ENCODE results near the gene CPNE4.

Gene CPNE4

DNA sequence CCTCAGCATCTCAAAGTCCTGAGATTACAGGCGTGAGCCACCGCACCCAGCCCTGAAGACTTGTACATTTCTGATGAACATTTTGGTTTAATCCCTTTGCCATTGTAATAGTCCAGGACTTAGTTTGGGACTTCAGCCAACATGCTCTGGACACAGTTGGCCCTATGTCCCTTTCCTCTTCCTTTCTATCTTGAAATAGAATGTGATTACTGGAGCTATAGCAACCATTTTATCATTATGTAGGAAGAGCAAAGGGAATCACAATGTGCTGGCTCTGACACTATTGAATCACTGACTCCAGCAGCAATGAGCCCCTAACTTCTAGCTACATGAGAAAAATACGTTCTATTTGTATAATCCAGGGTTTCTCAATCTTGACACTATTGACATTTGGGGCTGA is 497.3 kb downstream of the CPNE4 start:
- TF ChIP-seq, protein P1, sequence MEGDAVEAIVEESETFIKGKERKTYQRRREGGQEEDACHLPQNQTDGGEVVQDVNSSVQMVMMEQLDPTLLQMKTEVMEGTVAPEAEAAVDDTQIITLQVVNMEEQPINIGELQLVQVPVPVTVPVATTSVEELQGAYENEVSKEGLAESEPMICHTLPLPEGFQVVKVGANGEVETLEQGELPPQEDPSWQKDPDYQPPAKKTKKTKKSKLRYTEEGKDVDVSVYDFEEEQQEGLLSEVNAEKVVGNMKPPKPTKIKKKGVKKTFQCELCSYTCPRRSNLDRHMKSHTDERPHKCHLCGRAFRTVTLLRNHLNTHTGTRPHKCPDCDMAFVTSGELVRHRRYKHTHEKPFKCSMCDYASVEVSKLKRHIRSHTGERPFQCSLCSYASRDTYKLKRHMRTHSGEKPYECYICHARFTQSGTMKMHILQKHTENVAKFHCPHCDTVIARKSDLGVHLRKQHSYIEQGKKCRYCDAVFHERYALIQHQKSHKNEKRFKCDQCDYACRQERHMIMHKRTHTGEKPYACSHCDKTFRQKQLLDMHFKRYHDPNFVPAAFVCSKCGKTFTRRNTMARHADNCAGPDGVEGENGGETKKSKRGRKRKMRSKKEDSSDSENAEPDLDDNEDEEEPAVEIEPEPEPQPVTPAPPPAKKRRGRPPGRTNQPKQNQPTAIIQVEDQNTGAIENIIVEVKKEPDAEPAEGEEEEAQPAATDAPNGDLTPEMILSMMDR (IDR thresholded peaks at IDR 0.05; ENCODE audit: borderline replicate concordance, insufficient read depth, low read depth, low read length): no peak
- H3K4me3 ChIP-seq (ENCODE audit: low read depth, low read length): no peak overlapping the region

- H3K4me3 ChIP-seq (ENCODE audit: low read depth, low read length): no peak overlapping the region
- TF ChIP-seq, protein P1 (IDR thresholded peaks at IDR 0.05; ENCODE audit: borderline replicate concordance, insufficient read depth, low read depth, low read length): no peak
Observed at GRCh38 chr3:131535596-131535995, 499.2 kb downstream of the CPNE4 start.

DNA sequence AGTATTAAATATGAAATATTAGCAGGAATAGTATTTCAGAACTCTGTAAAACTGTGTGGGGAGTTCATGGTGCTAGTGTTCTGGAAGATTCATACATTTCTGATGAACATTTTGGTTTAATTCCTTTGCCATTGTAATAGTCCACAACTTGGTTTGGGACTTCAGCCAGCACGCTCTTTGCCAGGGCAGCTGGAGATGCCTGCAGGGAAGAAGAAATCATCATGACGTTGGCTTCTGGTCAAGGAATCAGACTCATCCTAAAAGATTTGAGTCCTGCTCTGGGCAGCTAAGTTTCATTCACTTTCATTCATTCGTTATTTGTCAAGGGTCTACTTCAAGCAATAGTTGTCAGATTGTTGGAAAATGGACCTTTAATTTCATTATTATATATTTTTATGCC is 499.7 kb downstream of the CPNE4 start:
- TF ChIP-seq, protein P1 (IDR thresholded peaks at IDR 0.05; ENCODE audit: borderline replicate concordance, insufficient read depth, low read depth, low read length): no peak
- H3K4me3 ChIP-seq (ENCODE audit: low read depth, low read length): no peak overlapping the region

DNA sequence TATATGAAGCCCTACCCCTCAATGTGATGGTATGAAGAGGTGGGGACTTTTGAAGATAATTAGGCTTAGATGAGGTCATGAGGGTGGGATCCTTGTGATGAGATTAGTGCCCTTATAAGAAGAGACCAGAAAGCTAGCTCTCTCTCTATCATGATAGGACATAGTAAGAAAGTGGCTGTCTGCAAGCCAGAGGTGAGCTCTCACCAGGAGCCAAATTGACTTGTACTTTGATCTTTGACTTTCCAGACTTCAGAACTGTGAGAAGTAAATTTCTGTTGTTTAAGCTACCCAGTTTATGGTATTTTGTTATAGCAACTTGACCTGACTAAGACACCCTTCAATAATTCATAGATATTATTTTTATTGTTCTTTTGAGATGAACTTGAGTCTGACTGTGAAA is 502.2 kb downstream of the CPNE4 start:
- no peak overlapping the region for H3K4me3 ChIP-seq (ENCODE audit: low read depth, low read length)
- TF ChIP-seq, protein P1 (IDR thresholded peaks at IDR 0.05; ENCODE audit: borderline replicate concordance, insufficient read depth, low read depth, low read length): no peak

GRCh38 chr3:131530843-131531242 is 504.0 kb downstream of the CPNE4 start:
- H3K4me3 ChIP-seq (ENCODE audit: low read depth, low read length): no peak overlapping the region
- TF ChIP-seq, protein P1 (IDR thresholded peaks at IDR 0.05; ENCODE audit: borderline replicate concordance, insufficient read depth, low read depth, low read length): no peak

- TF ChIP-seq, protein P1 (IDR thresholded peaks at IDR 0.05; ENCODE audit: borderline replicate concordance, insufficient read depth, low read depth, low read length): no peak
- no peak overlapping the region for H3K4me3 ChIP-seq (ENCODE audit: low read depth, low read length)
Observed at GRCh38 chr3:131530388-131530787, 504.4 kb downstream of the CPNE4 start.

DNA sequence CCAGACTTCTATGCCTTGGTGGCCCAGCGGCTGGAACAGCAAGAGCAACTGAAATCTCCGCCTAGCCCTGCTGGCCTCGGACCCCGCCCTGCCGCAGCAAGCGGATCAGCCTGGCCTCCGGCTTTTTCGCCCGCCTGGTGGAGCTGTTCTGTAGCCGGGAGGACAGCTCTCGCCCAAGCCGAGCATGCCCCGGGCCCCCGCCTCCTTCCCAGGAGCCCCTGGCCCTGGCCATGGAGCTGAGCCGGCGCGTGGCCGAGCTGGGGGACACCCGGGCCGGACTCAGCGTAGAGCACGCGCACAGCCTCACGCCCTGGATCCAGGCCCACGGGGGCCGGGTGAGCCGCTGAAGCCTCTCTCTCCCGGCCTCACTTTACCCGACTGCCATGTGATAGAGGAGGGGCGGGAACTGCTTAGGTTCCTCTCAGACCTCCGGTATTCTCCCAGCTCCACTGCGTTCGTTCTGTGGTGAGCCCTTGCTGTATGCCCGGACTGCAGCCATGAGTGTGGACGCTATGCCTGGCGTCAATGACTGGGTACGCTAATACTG is 507.9 kb downstream of the CPNE4 start:
- no peak overlapping the region for H3K4me3 ChIP-seq (ENCODE audit: low read depth, low read length)
- TF ChIP-seq, protein P1 (IDR thresholded peaks at IDR 0.05; ENCODE audit: borderline replicate concordance, insufficient read depth, low read depth, low read length): no peak
